Stimulated activated CD8-positive, alpha-beta memory T cell treated with anti-CD3 and anti-CD28 coated beads, Interleukin-2, amount 100 ng/mL, for 48 hours (primary cell): ENCODE data around the gene AGAP3.

Experiments used
- DNase-seq, 2 donors: peaks; one replicate each; pipeline ENCODE4 v3.0.0-alpha.2; 2020; ENCODE audit warnings: low read depth in 2 of 2

The AGAP3 gene

DNA sequence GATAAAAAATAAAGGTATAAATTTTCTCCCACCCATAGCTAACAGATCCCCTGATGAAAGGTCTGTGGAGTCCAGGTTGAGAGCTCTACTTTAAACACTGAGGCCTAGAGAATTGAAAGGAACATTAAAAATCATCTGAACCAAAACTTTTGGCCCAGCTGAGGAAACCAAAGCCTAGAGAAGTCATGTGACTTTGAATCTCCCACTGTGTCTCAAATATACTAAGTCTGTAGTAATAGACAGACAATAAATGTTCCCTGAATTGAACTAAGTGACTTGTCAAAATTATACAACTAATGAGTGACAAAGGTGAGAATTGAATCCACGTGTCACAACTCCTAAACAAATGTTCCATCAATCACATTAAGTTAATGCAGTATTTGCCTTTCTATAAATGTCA lies 75.5 kb downstream of the AGAP3 start:
- no peak for DNase-seq

DNA sequence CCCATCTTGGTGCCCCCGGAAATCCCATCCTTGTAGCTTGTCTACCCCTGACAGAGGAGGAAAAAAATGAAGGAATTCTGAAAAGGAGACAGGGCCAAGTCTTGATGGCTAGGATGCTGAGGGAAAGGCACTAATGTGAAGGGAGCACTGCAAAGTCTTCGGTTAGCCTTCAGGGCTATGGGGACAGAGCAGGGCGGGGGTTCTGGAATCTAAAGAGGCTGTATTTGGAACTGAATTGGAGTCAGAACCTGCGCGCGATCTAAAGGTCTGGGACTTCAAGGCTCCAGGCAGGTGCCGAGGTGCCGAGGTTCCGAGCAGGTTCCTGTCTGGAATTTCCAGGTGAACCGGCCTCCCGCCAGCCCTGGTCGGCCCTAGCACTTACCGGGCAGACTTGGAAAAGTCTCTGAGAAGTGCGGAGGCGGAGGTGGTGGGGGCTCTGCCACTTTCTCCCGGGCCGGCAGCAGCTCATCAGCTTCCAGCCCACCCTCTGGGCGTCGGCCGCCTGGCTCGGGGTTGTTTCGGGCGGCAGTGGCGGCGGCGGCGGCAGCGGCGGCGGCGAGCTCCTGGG lies 80.4 kb downstream of the AGAP3 start:
- DNase-seq, result no peak

- DNase-seq, result no peak
Observed at GRCh38 chr7:151167197-151167961, 81.1 kb downstream of the AGAP3 start, which contains the start of gene GBX1. GBX1 (minus strand) TSS chr7:151167694; CDS start chr7:151167548, 146 bp downstream.

- DNase-seq, result peak; percentile 55 to 67
Observed at GRCh38 chr7:151168003-151168786, 81.9 kb downstream of the AGAP3 start.

GRCh38 chr7:151168787-151169162 lies 82.5 kb downstream of the AGAP3 start:
- DNase-seq, result no peak

DNA sequence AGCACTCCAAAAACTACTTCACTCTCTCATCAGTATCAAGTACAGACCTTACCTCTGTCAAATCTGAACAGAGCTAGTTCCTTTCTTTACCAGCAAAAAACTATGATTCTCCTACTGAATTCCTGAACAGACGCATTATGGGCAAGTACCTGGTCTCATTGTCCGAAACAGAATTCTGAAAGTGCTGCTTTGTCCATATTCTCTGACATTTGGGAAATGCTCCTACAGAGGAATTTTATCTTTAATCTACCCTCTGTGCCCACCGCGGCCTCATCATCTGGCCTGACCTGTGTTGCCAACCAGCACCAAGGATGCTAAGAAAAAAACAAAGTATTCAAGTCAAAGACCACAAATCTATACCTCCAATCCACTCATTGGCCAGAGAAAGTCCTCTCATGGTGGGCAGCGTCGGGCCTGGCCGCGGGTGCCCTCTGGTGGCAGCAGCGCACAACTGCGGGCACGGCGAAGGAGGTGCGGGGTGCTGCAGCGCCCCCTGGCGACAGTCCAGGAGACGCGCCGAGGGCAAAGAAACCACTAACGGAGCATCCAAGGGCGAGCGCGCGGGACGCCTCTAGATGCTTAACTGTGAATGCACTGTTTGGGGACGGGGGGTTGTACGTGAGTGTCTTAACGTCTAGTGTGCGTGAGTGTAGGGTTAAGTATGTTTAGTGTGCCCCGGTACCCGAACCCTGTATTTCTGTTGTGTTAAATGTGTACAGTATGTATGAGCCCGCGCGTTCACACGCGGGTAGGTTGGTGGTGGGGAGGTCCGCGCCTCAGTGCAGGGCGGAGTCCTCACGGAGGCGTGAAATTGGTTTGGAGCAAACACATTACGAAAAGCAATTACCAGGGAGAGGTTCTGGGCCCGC lies 86.2 kb downstream of the AGAP3 start:
- DNase-seq, result peak; percentile 72

- DNase-seq, result no peak
Observed at GRCh38 chr7:151173386-151174245, 87.3 kb downstream of the AGAP3 start.

GRCh38 chr7:151174246-151175046 lies 88.2 kb downstream of the AGAP3 start:
- DNase-seq, result peak in 1 of 2 donors; percentile 17

- DNase-seq, result no peak
Observed at GRCh38 chr7:151175047-151175792, 88.9 kb downstream of the AGAP3 start.

DNA sequence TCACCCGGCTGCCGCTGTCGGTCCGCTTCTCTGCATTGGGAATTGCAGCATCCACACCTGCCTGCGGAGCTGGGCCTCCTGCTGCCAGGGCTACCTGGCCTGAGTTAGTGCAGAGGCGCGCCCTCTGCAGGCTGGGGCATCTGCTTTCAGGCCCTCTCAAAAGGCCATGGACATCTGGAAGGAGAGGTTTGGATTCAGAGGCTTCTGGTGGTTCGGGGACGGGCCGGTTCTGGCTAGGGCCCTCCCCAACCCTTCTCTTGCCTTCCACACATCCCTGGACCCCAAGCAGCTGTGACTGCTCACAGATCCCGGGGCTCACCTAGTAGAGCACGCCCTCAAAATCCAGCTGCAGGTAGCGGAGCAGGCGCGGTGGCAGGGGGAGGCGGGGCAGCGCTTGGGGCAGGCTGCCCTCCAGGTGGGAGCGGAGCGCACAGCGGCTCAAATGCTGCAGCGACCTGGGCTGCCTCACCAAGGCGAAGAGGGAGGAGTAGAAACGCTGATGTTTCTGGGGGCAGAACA lies 89.6 kb downstream of the AGAP3 start:
- no peak for DNase-seq

DNA sequence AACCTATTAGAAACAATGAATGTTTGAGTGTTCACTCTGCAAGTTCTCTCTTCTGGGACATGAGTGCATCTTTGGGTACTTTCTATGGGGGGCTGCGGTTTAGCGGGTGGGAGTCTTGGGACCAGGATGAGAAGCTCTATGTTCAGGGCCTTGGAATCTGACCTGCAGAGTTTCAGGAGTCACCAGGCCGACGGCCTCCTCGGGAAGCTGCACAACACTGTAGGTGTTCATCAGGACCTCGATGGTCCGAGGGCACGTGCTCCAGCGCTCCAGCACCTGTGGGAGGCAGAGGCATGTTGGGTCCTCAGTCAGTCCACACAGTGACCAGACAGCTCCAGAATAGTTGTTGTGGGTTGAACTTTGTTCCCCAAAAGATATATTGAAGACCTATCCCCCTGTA lies 90.1 kb downstream of the AGAP3 start:
- DNase-seq, result no peak

DNA sequence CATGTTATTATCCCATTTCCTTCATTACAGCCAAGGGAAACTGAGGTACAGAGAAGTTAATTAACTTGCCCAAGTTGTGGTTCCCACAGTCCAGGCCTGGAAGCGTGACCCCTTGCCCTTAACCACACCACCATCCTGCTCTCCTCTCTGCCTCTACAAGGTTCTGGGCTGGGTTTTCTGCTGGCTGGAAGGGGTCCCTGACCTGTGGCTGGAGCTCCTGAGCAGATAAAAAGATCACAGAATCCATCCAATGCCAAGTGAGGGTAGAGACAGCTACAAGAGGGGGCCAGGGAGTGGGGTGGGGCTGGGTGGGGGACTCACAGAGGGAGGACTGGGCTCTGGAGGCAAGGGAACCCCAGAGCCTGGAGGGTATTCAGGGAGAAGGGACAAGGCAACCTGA lies 91.0 kb downstream of the AGAP3 start:
- no peak for DNase-seq

DNA sequence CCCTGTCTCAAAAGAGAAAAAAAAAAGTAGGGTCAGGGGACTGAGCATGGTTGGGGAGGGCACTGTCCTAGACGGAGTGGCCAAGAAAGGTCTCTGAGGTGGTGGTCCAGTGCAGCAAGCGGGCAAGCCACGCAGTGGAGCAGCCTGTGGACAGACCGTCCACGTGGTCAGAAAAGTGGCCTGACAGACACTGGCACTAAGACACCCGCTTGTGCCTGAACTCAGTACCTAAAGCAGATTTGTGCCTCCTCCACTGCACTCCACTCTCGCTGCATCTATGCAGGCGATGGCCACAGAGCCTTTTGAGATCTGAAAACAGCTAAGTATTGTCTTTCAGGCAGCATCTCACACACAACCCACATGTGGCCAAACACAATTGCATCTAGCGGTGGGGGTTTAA lies 92.0 kb downstream of the AGAP3 start:
- DNase-seq, result no peak

DNA sequence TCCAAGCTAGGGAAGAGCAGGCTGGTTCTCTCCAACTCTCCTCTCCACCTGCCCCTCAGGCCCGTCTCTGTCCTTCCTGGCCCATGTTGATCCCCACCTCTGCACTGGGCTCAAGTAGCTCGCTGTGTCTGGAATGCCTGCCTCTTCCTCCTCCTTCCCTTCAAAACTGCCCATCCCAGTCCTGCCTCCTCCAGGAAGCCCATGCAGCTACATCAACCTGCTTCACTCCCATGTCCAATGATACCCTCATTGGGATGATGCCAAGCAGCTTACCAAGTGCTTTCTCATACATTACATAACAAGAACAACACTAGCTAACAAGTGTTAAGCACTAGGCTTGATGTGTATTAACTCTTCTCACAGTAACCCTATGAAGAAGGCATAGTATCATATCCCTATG lies 92.6 kb downstream of the AGAP3 start:
- no peak for DNase-seq

- no peak for DNase-seq
Observed at GRCh38 chr7:151179287-151179860, 93.1 kb downstream of the AGAP3 start.

DNA sequence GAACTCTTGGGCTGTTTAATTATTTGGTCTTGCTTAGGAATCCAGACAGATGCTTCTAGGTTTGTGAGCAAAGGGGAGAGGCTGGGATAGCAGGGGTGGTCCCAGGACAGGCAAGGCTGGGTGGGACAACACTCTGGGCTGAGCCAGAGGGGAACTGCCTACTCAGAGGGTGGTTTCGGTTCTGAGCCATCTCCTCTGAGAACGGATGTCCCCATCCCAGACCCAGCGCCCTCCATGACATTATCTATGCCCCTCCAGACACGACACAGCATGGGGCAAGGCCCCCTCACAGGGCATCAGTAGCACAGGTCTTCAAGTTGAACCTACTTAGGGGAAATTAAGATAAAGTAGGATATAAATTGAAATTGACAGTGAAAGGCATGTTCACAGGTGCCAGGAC lies 93.7 kb downstream of the AGAP3 start:
- DNase-seq, result no peak

DNA sequence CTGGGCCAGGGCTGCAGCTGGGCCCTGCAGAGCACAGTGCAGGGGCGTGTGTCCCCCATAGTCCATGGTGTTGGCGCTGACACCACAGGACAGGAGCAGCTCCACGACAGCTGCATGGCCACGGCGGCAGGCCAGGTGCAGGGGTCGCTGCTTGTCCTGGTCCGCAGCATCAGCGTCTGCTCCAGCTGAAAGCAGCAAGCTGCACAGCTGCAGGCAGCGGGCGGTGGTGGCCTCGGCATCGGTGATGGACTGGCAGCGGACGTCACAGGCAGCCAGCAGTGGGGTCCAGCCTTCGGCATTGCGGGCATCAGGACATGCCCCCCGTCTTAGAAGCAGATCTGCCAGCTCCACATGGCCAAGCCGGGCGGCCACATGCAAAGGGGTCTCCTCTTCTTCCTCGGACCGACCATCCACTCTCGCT lies 94.7 kb downstream of the AGAP3 start:
- no peak for DNase-seq

DNA sequence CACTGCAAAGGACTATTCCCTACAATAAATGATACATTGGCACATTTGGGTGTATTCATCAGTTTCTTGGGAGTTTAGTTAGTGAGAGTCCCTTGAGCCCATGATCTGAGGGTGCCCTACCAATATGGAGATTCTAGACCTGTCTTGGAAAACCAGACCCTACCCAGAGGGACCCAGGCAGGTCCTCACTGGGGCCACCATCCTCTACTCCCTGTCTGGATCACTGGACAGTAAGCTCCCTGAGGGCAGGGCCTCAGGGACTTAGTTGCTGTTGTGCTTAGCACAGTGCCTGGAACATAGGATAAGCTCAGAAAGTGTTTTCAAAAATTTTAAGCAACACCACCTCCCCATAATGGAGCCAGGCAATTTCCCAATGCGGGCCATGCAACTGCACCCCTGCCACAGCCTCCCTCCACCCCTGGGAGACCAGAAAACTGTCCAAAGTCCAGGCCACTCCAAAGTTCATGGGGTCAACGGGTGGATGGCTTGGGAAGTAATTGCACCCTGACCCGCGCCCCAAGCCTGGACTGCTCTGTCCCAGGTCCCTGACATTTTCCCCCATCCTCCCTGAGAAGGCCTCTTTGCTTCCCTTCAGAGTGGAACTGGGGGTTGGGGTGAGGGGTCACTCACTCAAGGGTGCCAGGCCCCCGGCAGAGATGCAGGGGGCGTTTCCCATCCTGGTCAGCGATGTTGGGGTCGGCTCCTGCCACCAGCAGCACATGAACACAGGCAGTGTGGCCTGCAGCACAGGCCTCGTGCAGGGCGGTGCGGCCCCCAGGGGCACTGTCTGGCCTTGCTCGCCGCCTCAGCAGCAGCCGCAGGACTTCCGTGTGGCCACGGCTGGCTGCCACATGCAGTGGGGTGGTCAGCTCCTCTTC lies 99.7 kb downstream of the AGAP3 start:
- DNase-seq, result no peak
